SK-N-MC (cell line): Measurements from ENCODE around the gene LHFPL3.

Experiments
- DNase-seq: peaks from one replicate; pipeline ENCODE4 v3.0.0-alpha.2; 2011; ENCODE audit warnings: low read depth, low spot score
- H3K27ac ChIP-seq: fragments of 200-600 bp; sonication (generic); 2 replicates; pipeline ENCODE4 v1.5.1; 2016; ENCODE audit warnings: mixed run types
- H3K36me3 ChIP-seq: fragments of 200-600 bp; sonication (generic); 2 replicates; pipeline ENCODE4 v1.6.1; 2017; ENCODE audit warnings: antibody characterized with exemption, low read length, mixed read lengths; ENCODE audit not compliant: insufficient read depth
- H3K4me3 ChIP-seq: fragments of 200-600 bp; sonication (generic); 2 replicates; pipeline ENCODE4 v1.5.1; 2016
- H3K9ac ChIP-seq: fragments of 200-600 bp; sonication (generic); 2 replicates; pipeline ENCODE4 v1.8.0; 2017; ENCODE audit warnings: mixed run types, mixed read lengths; ENCODE audit not compliant: insufficient read length
- H3K9me3 ChIP-seq: fragments of 200-600 bp; sonication (generic); 2 replicates; pipeline ENCODE4 v1.6.1; 2017; ENCODE audit warnings: low read depth, mild to moderate bottlenecking, antibody characterized with exemption, low read length, moderate library complexity, mixed read lengths
- EZH2 ChIP-seq: fragments of 200-600 bp; sonication (generic); IDR thresholded peaks from one replicate; pipeline ENCODE4 v1.6.1; 2017; ENCODE audit warnings: antibody characterized with exemption
- FOXP2 ChIP-seq: optimal IDR thresholded peaks from 2 replicates; pipeline ENCODE3; 2011; ENCODE audit warnings: mild to moderate bottlenecking, moderate library complexity; ENCODE audit not compliant: insufficient read depth; ENCODE audit errors: extremely low read length, control extremely low read depth
- POLR2AphosphoS5 ChIP-seq: IDR thresholded peaks from 2 replicates; pipeline ENCODE4 v1.6.1; 2012; ENCODE audit warnings: mild to moderate bottlenecking, low read depth, low read length, borderline replicate concordance

LHFPL3 gene

GRCh38 chr7:104528142-104528541 is 199.7 kb downstream of the LHFPL3 start:
- no peaks in the 10 kb centered on the region for H3K36me3 ChIP-seq
- no peak overlapping the region for H3K9ac ChIP-seq
- TF ChIP-seq EZH2 (no peak), FOXP2 (no peak), POLR2AphosphoS5 (no peak)
- no peaks in the 10 kb centered on the region for H3K9me3 ChIP-seq
- no peak overlapping the region for H3K4me3 ChIP-seq
- H3K27ac ChIP-seq: no peak overlapping the region
- no peak for DNase-seq

- no peak for TF ChIP-seq EZH2
- TF ChIP-seq FOXP2: no peak
- no peak for TF ChIP-seq POLR2AphosphoS5
- Histone ChIP-seq H3K27ac (no peak overlapping the region), H3K9me3 (no peaks in the 10 kb centered on the region), H3K36me3 (no peaks in the 10 kb centered on the region), H3K9ac (no peak overlapping the region), H3K4me3 (no peak overlapping the region)
- no peak for DNase-seq
Measured at GRCh38 chr7:104529567-104529966, 201.2 kb downstream of the LHFPL3 start.

GRCh38 chr7:104530251-104530650 is 201.8 kb downstream of the LHFPL3 start:
- Histone ChIP-seq H3K36me3 (no peaks in the 10 kb centered on the region), H3K27ac (no peak overlapping the region), H3K9ac (no peak overlapping the region), H3K9me3 (no peaks in the 10 kb centered on the region), H3K4me3 (no peak overlapping the region)
- TF ChIP-seq POLR2AphosphoS5: no peak
- TF ChIP-seq FOXP2: no peak
- no peak for TF ChIP-seq EZH2
- DNase-seq: no peak

GRCh38 chr7:104534149-104534548 is 205.7 kb downstream of the LHFPL3 start:
- no peaks in the 10 kb centered on the region for H3K9me3 ChIP-seq
- no peaks in the 10 kb centered on the region for H3K36me3 ChIP-seq
- no peak overlapping the region for H3K4me3 ChIP-seq
- no peak overlapping the region for H3K27ac ChIP-seq
- TF ChIP-seq EZH2: no peak
- no peak for TF ChIP-seq FOXP2
- TF ChIP-seq POLR2AphosphoS5: no peak
- no peak for DNase-seq
- no peak overlapping the region for H3K9ac ChIP-seq

GRCh38 chr7:104535841-104536240 is 207.4 kb downstream of the LHFPL3 start:
- no peak overlapping the region for H3K9ac ChIP-seq
- TF ChIP-seq EZH2: no peak
- TF ChIP-seq POLR2AphosphoS5: no peak
- no peak for TF ChIP-seq FOXP2
- no peak overlapping the region for H3K4me3 ChIP-seq
- DNase-seq: no peak
- H3K27ac ChIP-seq: no peak overlapping the region
- H3K36me3 ChIP-seq: no peaks in the 10 kb centered on the region
- H3K9me3 ChIP-seq: no peaks in the 10 kb centered on the region

- Histone ChIP-seq H3K27ac (no peak overlapping the region), H3K36me3 (no peaks in the 10 kb centered on the region), H3K9ac (no peak overlapping the region), H3K9me3 (no peaks in the 10 kb centered on the region), H3K4me3 (no peak overlapping the region)
- no peak for TF ChIP-seq FOXP2
- TF ChIP-seq EZH2: no peak
- TF ChIP-seq POLR2AphosphoS5: no peak
- no peak for DNase-seq
Measured at GRCh38 chr7:104536956-104537355, 208.6 kb downstream of the LHFPL3 start.

DNA sequence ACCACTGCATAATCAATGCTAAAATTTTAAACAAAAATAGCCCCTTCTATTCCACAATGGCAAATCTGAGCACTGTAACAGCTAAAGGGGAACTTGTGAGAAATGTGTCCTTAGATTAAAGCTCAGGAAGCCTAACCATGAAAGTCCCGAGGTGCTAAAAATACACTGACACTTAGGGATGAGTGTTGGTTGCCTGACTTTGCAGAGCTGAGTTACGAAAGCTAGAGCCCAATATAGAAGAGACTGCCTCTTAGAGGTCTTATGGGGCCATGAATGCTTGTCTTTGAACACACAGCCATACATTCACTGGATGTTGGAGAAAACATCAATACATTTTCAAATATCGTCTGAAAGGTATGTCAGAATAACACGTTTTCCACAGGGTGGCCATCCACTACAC is 209.7 kb downstream of the LHFPL3 start:
- no peak overlapping the region for H3K27ac ChIP-seq
- H3K9me3 ChIP-seq: no peaks in the 10 kb centered on the region
- no peak for DNase-seq
- H3K4me3 ChIP-seq: no peak overlapping the region
- TF ChIP-seq EZH2 (no peak), FOXP2 (no peak), POLR2AphosphoS5 (no peak)
- H3K36me3 ChIP-seq: no peaks in the 10 kb centered on the region
- H3K9ac ChIP-seq: no peak overlapping the region

- TF ChIP-seq EZH2 (no peak), POLR2AphosphoS5 (no peak), FOXP2 (no peak)
- no peaks in the 10 kb centered on the region for H3K9me3 ChIP-seq
- no peak overlapping the region for H3K27ac ChIP-seq
- no peak overlapping the region for H3K9ac ChIP-seq
- no peak for DNase-seq
- no peak overlapping the region for H3K4me3 ChIP-seq
- no peaks in the 10 kb centered on the region for H3K36me3 ChIP-seq
Measured at GRCh38 chr7:104541897-104542296, 213.5 kb downstream of the LHFPL3 start.

GRCh38 chr7:104548861-104549260 is 220.5 kb downstream of the LHFPL3 start:
- H3K36me3 ChIP-seq: no peaks in the 10 kb centered on the region
- TF ChIP-seq FOXP2: no peak
- no peak for TF ChIP-seq EZH2
- TF ChIP-seq POLR2AphosphoS5: no peak
- H3K4me3 ChIP-seq: no peak overlapping the region
- no peak overlapping the region for H3K9ac ChIP-seq
- no peak overlapping the region for H3K27ac ChIP-seq
- DNase-seq: no peak
- H3K9me3 ChIP-seq: no peaks in the 10 kb centered on the region
